Osteoblast (primary cell): Measurements from ENCODE around the gene RABL2B. TPM values are rescaled to one million over a fixed set of nuclear protein-coding genes. Genes with fewer than 3 reads are reported as not detected.

ENCODE experiments used
- DNase-seq: peaks from one replicate; pipeline ENCODE4 v3.0.0; 2011; ENCODE audit warnings: low spot score, mixed read lengths; ENCODE audit not compliant: insufficient read length; ENCODE audit errors: missing footprints
- H2AFZ ChIP-seq: 2 replicates; pipeline ENCODE4 v1.6.0; 2011; ENCODE audit warnings: mild to moderate bottlenecking, low read length
- H3K27ac ChIP-seq: 2 replicates; pipeline ENCODE4 v1.5.1; 2011; ENCODE audit warnings: mild to moderate bottlenecking, low read depth, low read length, moderate library complexity
- H3K27me3 ChIP-seq: 2 replicates; pipeline ENCODE4 v1.6.0; 2012; ENCODE audit warnings: mild to moderate bottlenecking, control low read depth, inconsistent platforms, low read length, moderate library complexity; ENCODE audit not compliant: insufficient read depth
- H3K36me3 ChIP-seq: 2 replicates; pipeline ENCODE4 v1.5.1; 2011; ENCODE audit warnings: mild to moderate bottlenecking, low read length, control low read depth, moderate library complexity; ENCODE audit not compliant: insufficient read depth
- H3K4me1 ChIP-seq: 2 replicates; pipeline ENCODE4 v1.5.1; 2011; ENCODE audit warnings: mild to moderate bottlenecking, low read length, control low read depth, moderate library complexity; ENCODE audit not compliant: insufficient read depth
- H3K4me2 ChIP-seq: 2 replicates; pipeline ENCODE4 v1.6.0; 2011; ENCODE audit warnings: mild to moderate bottlenecking, low read length; ENCODE audit not compliant: insufficient read depth
- H3K4me3 ChIP-seq: fragments of 200-600 bp; sonication (generic); 3 replicates; pipeline ENCODE4 v1.5.1; 2012; ENCODE audit warnings: mild to moderate bottlenecking, low read length, inconsistent platforms; ENCODE audit not compliant: insufficient read depth
- H3K79me2 ChIP-seq: 2 replicates; pipeline ENCODE4 v1.6.0; 2012; ENCODE audit warnings: mild to moderate bottlenecking, low read length, control low read depth, inconsistent platforms; ENCODE audit not compliant: insufficient read depth
- H3K9me3 ChIP-seq: 2 replicates; pipeline ENCODE4 v1.5.1; 2011; ENCODE audit warnings: low read depth, low read length, control low read depth
- H4K20me1 ChIP-seq: 2 replicates; pipeline ENCODE4 v1.6.0; 2012; ENCODE audit warnings: mild to moderate bottlenecking, low read length, control low read depth; ENCODE audit not compliant: insufficient read depth
- total RNA-seq: library from RNA; depleted of rRNA; stranded (reverse); fragments of >200 nt; gene quantifications from 2 replicates; pipeline ENCODE4 v1.2.3, GENCODE V29; 2012
- TF ChIP-seq, protein P1 (sequence below): IDR thresholded peaks from 2 replicates; pipeline ENCODE4 v1.5.1; 2011; ENCODE audit warnings: mild to moderate bottlenecking, low read depth, low read length, moderate library complexity; ENCODE audit errors: extremely low read depth

RABL2B gene
- total RNA-seq, 1 donor: 17.7 TPM

DNA sequence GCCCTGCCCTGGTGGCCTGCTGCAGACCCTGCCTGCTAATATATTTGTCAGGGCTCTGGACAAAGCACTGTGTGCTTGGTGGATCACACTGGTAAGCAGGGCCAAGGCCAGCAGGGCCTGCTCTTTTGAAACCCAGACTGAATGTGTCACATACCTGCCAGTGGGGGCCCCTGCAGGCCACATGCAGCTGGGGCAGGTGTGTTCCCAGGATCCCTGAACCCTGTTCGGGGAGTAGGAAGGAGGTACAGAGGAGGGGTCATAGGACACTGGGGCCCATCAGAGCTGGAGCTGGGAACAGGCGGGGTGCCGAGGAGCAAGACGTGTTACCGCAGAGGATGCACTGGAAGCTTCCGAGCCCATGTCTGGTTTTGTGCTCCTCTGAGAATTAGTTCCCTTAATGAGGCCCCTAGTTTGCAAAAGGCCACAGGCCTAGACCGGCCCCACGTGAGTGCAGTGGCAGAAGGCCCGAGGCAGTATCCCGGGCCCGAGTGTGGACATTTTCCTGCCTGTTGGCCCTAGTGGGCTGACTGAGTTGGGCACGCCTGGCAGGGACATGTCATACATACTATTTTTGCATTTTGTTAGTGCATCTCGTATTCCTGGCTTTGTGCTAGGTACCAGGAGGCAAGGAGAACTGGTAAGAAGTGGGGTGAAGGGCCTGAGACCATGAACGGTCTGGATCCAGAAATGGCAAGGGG, 56.6 kb downstream of the RABL2B start:
- Histone ChIP-seq H2AFZ (no peak overlapping the region), H3K4me2 (no peak overlapping the region), H3K27ac (no peak overlapping the region), H3K36me3 (no peaks in the 10 kb centered on the region), H3K9me3 (no peaks in the 10 kb centered on the region), H3K79me2 (no peaks in the 10 kb centered on the region), H3K4me3 (no peak overlapping the region), H3K4me1 (no peaks in the 10 kb centered on the region), H4K20me1 (no peaks in the 10 kb centered on the region), H3K27me3 (peaks cover 12% of the 10 kb centered on the region)
- TF ChIP-seq, protein P1, sequence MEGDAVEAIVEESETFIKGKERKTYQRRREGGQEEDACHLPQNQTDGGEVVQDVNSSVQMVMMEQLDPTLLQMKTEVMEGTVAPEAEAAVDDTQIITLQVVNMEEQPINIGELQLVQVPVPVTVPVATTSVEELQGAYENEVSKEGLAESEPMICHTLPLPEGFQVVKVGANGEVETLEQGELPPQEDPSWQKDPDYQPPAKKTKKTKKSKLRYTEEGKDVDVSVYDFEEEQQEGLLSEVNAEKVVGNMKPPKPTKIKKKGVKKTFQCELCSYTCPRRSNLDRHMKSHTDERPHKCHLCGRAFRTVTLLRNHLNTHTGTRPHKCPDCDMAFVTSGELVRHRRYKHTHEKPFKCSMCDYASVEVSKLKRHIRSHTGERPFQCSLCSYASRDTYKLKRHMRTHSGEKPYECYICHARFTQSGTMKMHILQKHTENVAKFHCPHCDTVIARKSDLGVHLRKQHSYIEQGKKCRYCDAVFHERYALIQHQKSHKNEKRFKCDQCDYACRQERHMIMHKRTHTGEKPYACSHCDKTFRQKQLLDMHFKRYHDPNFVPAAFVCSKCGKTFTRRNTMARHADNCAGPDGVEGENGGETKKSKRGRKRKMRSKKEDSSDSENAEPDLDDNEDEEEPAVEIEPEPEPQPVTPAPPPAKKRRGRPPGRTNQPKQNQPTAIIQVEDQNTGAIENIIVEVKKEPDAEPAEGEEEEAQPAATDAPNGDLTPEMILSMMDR: no peak
- DNase-seq: no peak

DNA sequence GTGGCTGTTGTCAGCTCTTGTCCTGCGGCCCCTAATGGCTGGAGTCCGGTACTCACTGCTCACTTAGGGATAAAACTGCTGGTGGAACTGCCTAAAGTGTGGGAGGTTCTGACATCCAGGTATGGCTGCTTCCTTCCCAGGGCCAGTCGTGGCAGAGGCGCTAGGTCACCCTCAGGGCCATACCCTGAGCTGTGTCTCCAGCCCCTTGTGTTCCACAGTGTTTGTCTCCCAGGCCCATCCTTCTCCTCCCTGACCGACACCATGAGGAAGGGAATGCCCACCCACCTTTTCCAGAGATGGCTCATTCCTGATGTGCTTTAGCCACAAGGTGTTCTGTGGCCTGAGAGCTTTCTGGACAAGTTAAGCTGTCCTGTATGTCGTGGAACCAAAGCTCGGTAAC, 57.8 kb downstream of the RABL2B start:
- no peak for DNase-seq
- TF ChIP-seq, protein P1: no peak
- H3K9me3 ChIP-seq: no peaks in the 10 kb centered on the region
- H3K4me1 ChIP-seq: no peaks in the 10 kb centered on the region
- no peak overlapping the region for H3K4me2 ChIP-seq
- H3K27ac ChIP-seq: no peak overlapping the region
- peaks cover 14% of the 10 kb centered on the region for H3K27me3 ChIP-seq
- H4K20me1 ChIP-seq: no peaks in the 10 kb centered on the region
- no peaks in the 10 kb centered on the region for H3K36me3 ChIP-seq
- no peak overlapping the region for H3K4me3 ChIP-seq
- no peak overlapping the region for H2AFZ ChIP-seq
- no peaks in the 10 kb centered on the region for H3K79me2 ChIP-seq

DNA sequence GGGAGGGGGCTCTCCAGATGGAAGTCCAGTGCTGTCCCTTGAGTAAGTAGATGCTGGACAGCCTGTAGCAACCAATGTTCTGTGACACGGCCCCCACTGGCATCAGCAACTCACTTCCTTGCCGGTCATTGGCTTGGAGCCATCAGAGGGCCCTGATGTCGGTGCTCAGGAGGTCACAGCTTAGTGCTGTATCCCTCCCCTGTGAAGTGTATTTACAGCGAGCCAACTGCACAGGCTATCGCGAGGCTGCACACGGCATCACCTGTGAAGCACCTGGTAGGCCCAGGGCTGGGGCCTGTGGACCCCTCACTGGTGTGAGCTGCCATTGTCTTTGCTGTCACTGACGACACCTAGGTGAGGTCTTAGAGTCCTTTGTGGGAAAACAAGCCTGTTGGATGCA, 58.8 kb downstream of the RABL2B start:
- TF ChIP-seq, protein P1: no peak
- DNase-seq: no peak
- no peaks in the 10 kb centered on the region for H3K4me1 ChIP-seq
- no peaks in the 10 kb centered on the region for H4K20me1 ChIP-seq
- no peaks in the 10 kb centered on the region for H3K79me2 ChIP-seq
- H3K4me2 ChIP-seq: no peak overlapping the region
- no peak overlapping the region for H3K27ac ChIP-seq
- H2AFZ ChIP-seq: no peak overlapping the region
- no peak overlapping the region for H3K4me3 ChIP-seq
- peaks cover 9% of the 10 kb centered on the region for H3K27me3 ChIP-seq
- no peaks in the 10 kb centered on the region for H3K9me3 ChIP-seq
- H3K36me3 ChIP-seq: no peaks in the 10 kb centered on the region

DNA sequence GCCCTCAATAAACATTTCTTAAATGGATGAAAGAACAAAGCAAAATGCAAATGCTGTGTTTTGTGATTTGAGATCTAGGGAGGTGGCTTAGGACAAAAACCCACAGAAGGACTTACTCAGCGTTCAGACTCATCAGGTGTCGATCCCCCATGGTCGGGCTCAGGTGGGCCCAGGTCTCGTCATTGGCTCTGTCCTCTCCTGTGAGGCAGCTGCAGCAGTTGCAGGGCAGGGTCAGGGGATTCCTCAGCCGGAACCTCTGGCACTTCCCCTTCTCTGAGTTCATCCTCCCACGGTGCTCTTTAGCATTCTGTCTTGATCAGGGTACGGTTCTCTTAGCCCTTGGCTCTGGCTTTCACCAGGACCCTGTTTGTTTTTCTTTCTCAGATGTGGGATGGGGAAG, 59.4 kb downstream of the RABL2B start:
- H3K79me2 ChIP-seq: no peaks in the 10 kb centered on the region

More for the DNA sequence above, 59.4 kb downstream of the RABL2B start:
- TF ChIP-seq, protein P1: no peak
- Histone ChIP-seq H3K4me1 (no peaks in the 10 kb centered on the region), H3K9me3 (no peaks in the 10 kb centered on the region), H3K36me3 (no peaks in the 10 kb centered on the region), H4K20me1 (no peaks in the 10 kb centered on the region), H3K4me3 (no peak overlapping the region), H2AFZ (no peak overlapping the region), H3K27ac (no peak overlapping the region), H3K27me3 (peaks cover 15% of the 10 kb centered on the region), H3K4me2 (no peak overlapping the region)
- DNase-seq: no peak
